HG03354 (cell line): ENCODE data around the gene ARPP19.
"Not testable (repeated sequence)": the region's sequence is repeated elsewhere in the genome, so short reads cannot be mapped to it uniquely, and the experiment has no call there.

ENCODE experiments used
- ATAC-seq: cut with Tn5 transposase; IDR thresholded peaks from one replicate; pipeline ENCODE4 v1.9.1; 2021; ENCODE audit warnings: mild to moderate bottlenecking; ENCODE audit not compliant: unreplicated experiment, poor library complexity, severe bottlenecking

The ARPP19 gene, protein sequence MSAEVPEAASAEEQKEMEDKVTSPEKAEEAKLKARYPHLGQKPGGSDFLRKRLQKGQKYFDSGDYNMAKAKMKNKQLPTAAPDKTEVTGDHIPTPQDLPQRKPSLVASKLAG

DNA sequence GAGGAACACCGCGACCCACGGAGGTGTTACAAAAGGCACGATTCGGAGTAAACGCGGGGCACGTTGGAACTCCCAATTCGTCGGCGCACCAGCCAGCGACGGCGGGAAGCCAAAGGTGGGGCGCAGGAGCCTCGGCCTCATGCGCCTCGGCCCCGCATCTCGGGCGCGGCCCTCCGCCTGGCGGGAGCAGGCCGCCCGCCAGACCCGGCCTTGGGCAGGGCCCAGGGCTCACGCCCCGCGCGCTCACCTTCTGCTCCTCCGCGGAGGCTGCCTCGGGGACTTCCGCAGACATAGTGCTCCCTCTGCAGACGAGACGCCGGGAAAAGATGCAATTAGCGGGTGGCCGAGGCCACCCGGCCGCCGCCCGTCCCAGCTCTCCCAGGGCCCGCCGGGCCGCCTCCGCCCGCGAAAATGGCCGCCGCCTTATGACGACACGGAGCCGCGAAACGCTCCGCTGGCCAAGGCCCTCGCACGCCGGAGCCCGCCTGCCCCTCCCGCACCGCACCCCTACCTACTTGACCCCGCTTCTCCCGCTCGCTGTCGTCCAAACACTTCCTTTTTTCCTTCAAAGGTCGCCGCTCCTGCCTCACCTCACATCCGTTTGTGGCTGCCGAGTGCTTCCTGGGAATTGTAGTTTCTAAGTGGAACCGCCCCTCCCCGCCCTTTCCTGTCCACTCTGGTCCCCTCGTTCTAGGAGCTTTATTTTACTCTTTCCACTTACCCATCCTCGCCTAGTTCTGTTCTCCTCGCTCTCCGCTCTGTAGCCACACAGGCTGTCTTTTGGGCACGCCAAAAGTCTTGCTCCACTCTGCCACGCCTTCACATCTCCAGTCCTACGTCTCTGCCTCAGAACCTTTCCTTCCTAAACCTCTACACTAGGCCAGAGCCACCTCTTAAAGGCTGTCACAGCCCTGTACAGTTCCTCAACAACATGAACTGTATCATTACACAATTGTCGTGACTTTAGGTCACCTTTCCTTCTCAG is at the start of gene ARPP19:
TSS of gene ARPP19 (minus strand) at position 430 of the 985 bp plus-strand sequence. CDS start at position 292, 138 bp downstream.
- ATAC-seq = peak; percentile 68

DNA sequence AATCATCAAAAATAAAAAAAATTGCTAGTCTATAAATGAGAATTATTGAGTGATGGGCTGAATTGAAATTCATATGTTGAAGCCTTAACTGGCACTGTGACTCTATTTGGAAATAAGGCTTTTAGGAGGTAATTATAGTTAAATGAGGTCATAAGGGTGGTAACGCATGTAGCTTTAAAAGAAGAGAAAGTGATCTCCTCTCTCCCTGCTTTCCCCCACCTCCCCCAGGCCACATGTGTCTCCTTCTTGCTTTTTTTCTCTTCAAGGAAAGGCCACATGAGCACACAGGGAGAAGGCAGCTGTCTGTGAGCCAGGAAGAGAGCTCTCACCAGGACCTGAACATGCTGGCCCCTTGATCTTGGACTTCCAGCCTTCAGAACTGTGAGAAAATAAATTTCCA is 48.2 kb upstream of the ARPP19 start:
- no peak for ATAC-seq

DNA sequence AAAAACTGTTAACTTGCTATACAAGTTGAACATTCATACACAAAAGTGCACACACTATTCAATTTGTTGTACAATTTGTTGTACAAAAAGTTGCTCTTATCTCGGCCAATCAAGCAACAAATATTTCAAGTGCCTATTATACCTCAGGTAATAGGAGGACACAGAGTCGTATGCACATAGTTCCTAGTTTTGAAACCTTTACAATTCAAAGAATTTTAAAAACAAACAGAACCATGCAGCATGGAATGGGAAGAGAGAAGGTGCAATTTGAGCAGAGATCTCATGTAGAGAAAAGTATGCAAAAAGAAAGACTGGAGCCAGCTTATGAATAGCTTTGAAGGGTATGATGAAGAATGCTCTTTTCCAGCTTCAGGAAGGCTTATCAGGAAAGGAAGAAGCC is 46.5 kb upstream of the ARPP19 start:
- ATAC-seq = no peak

DNA sequence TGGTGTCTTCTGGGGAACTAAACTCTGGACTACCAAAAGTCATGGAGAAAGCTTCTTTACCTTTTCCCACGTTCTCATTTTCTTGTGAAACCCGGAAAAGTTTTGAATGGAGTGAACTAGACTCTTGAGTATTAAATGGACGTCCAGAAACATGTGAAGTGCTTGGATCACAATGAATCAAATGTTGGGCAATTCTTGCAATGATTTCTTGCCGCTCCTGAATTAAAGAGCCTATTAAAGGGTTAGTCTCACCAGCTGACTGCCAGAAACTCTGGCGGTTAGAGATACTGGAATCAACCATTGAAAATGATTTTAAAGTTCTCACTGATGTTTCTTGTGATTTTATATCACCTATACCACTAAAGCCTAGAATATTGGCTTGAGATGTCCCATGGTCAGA is 40.8 kb upstream of the ARPP19 start:
- no peak for ATAC-seq

DNA sequence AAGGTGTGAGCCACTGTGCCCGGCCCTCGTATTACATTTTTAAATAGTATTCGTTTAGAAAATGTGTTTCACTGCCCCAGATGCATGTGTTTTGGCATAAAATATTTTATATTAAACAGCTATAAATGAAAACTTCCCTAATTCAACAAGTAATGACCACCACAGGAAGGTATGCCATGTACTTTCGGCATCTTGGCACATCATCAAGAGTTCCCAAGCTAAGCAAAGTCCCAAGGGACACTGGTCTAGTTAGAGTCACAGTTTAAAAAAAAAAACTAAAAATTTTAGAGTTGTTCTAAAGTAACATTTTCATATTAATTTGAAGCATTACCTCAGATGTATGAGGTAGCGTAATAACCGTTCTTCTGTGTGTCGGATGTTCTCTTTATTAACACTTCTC is 15.6 kb upstream of the ARPP19 start:
- no peak for ATAC-seq

DNA sequence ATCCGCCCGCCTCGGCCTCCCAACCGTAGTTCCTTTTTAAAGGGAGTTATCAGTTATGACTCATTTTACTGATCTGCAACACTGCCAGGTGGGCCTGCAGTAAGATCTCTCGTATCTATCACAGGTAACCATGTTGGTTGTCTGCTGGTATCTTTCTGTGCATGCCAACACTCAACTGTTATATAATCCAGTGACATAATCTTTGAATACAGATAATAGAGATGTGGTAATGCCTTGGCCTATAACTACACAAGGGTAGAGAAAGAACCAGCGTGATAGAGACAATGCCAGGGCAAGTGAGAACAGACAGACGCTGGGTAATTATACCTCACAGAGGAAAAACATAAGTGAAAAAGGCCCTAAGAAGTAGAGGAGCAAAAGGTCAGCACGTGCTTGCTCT is 11.0 kb upstream of the ARPP19 start:
- ATAC-seq = no peak

DNA sequence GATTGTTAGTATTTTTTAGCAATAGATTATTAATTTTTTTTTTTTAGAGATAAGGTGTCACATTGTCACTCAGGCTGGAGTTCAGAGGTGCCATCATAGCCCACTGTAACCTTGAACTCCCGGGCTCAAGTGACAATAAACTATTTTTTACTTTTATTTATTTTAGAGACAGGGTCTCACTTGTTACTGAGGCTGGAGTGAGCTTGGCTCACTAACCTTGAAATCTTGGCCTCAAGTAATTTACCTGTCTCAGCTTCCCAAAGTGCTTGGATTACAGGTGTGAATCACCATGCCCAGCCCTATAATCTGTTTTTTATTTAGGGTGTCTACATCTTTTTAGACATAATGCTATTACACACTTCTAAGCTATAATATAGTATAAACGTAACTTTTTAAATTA is 7.9 kb upstream of the ARPP19 start:
- no peak for ATAC-seq

DNA sequence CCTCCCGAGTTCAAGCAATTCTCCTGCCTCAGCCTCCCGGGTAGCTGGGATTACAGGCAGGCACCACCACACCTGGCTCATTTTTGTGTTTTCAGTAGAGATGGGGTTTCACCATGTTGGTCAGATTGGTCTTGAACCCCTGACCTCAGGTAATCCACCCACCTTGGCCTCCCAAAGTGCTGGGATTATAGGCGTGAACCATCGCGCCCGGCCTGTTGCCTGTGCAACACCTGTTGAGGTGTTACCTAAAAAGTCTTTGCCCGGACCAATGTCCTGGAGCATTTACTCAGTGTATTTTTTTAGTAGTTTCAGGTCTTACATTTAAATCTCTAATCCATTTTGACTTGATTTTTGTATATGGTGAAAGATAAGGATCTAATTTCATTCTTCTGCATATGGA is 6.7 kb upstream of the ARPP19 start:
- ATAC-seq = not testable (repeated sequence)

DNA sequence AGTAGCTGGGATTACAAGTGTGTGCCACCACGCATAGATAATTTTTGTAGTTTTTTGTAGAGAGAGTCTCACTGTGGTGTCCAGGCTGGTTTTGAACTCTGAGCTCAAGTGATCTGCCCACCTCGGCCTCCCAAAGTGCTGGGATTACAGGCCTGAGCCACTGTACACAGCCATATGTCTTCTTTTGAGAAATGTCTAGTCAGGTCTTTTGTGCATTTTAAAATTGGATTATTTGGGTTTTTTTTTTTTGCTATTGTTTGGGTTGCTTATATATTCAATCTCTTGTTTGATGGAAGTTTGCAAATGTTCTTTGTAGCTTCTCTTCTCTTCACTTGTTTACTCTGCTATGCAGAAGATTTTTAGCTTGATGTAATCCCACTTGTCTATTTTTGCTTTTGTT is 6.2 kb upstream of the ARPP19 start:
- no peak for ATAC-seq

DNA sequence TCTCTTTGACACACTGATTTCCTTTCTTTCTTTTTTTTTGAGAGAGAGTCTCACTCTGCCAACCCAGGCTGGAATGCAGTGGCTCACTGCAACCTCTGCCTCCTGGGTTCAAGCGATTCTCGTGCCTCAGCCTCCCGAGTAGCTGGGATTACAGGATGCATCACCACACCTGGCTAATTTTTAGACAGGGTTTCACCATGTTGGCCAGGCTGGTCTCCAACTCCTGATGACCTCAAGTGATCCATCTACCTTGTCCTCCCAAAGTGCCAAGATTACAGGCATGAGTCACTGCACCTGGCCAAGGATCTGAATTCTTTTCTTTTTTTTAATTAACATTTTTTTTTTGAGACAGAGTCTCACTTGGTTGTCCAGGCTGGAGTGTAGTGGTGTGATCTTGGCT is 5.8 kb upstream of the ARPP19 start:
- ATAC-seq = not testable (repeated sequence)

DNA sequence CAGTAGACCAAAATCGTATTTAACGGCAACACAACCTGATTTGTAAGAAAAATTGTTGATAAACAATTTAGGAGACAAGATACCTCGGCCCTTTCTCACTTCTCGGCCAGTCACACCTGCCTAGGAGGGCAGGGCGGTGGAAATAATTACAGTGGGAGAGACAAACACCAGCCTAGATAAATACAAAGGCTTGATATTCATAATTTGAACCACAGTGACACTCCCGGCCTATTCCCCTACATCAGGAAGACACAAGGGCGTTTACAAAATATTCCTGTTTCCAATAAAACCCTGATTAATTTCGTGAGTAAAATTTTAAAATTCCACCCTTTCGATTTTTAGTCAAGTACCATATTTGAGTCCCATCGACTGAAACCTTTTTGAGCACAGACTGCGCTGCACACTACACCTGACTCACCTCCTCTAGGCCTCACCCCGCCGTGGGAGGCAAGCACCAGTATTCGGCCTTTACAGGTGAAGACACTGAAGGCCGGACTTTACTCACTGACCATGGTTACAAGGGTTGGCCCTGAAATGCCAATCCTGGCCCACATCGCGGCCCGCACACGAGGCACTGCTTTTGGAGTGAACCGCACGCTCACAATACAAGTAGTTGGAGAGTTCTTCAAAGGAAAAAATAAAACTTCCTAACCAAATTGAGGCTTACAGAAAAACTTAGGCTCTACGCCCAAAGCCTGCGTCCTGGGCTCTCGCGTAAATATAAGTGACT is 794 bp downstream of the ARPP19 start:
- ATAC-seq = peak; percentile 20

DNA sequence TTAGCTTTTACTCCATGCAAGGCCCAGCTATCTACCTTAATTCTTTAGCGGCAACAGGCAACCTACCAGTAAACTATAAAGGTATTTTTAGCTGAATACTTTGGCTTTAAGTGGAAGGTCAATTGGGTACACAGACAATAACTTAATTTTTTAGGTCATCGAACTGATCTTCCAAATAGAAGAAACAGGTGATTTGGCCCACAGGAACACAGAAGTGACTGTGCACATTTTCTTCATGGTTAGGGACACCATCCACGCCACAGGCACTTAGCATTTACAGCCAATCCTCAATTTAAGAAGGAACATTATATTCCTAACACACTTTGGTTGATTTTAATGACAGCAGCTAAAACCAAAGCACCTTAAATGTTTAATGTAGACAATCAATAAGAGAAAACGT is 1.9 kb downstream of the ARPP19 start:
- no peak for ATAC-seq

DNA sequence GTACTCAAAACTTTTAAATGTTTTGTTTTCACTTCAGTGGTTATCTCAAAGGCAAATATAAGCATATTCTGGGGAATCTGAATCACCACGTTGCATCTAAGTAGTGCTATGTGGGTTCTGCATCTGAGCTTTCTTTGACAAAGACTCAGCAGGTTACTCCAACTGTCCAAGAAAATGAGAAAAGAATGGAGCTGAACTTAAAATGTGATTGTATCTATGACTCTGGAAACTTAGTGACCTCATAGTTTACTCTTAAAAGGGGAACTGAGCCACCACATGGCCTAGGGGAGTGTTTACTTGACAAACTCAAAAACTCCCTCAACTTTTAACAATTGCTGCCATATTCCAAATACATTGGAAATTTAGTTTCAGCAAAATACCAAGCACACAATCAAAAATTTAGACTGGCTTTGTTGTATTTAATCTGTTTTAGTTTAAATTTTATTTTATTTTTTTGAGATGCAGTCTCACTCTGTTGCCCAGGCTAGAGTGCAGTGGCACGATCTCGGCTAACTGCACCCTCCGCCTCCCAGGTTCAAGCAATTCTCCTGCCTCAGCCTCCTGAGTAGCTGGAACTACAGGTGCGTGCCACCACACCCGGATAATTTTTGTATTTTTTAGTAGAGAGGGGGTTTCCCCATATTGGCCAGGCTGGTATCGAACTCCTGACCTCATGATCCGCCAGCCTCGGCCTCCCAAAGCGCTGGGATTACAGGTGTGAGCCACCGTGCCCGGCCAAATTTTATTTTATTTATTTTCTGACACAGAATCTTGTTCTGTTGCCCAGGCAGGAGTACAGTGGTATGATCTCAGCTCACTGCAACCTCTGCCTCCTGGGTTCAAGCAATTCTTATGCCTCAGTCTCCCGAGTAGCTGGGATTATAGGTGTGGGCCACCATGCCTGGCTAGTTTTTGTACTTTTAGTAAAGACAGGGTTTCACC is 3.1 kb downstream of the ARPP19 start:
- ATAC-seq = peak; percentile 57

DNA sequence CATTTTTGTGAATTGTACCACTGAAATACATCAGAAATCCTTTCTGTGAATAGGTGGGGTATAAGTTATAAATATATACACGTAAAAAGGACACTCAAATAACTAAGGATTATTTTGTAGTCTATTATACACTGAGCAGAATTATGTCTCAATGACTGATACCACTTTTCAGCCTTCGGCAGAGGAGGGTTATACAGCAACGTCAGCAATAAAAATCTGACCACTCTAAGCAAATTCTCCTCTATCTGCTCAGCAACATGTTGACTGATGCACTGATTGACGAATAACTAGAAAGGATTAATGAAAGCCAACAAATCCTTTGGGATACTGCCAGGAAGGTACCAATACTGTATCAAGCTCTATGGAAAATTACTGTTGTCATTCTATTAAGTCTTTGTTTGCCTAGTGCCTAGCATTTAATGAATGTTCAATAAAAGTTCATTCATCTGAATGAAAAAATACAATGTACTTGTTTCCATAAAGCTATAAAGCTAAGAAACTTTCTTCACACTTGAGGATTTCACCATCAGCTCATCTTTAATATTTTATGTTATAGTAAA is 5.2 kb downstream of the ARPP19 start:
- ATAC-seq = no peak

DNA sequence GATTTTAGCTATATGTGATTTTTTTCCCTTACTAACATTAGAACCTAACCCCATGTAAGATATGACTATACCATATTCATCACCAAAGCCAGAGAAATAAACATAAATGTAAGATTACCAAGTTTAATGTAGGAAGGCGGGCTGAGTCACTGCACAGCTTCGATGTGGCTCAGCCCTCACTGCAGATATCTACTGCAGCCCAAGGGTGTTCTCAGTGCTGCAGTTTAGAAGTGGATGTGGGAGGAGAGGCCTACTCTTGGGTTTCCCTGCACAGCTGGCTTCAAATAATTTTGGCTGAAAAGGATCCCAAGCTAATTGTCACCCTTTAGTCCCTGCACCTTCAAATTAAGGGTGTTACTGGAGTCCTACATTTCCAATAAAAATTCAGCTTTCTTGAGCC is 9.3 kb downstream of the ARPP19 start:
- no peak for ATAC-seq

DNA sequence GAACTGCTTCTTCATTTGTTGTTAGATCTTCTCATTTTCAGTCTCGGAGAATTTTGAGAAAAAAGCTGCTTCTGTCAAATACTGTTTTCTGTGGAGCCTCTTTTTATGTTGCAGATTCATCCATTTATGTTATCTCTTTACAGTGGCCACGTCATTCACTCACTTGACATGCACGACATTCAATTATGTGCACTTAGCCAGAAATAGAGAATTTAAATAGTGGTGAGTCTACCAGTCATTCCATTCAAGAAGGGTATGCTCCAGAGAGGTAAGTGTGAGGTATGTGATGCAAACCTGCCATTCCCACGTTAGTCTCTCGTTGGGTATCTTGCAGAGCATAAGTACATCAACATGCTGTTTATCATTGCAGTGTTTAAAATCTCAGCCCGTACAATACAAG is 9.8 kb downstream of the ARPP19 start:
- no peak for ATAC-seq

DNA sequence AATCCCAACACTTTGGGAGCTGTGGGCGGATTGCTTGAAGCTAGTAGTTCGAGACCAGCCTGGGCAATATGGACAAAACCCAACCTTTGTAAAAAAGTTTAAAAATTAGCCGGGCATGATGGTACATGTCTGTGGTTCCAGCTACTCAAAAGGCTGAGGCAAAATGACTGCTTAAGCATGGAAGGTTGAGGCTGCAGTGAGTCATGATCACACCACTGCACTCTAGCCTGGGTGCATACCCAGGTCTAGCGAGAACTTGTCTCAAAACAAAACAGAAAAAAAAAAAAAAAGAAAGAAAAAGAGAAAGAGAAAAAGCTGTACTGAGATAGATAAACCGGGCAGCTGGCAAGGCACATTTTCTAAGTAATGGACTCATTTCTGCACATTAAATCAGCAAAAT is 10.6 kb downstream of the ARPP19 start:
- peak; percentile 81 for ATAC-seq

DNA sequence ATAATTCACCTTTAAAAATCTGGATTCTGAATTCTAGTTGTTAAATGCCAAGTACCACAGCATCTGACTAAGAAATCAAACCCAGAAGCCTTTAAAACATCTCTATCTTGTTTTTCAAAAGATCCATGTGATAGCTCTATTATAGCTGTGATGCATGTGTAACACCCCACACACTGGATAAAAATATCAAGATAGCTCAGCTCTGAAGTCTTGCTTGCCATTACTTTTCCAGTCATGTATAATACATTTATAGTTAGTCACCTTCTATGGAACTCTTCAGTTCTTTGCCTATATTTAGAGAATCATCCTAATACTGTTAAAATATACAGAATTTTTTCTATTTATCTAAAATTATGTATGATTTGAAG is 11.6 kb downstream of the ARPP19 start:
- ATAC-seq = no peak

DNA sequence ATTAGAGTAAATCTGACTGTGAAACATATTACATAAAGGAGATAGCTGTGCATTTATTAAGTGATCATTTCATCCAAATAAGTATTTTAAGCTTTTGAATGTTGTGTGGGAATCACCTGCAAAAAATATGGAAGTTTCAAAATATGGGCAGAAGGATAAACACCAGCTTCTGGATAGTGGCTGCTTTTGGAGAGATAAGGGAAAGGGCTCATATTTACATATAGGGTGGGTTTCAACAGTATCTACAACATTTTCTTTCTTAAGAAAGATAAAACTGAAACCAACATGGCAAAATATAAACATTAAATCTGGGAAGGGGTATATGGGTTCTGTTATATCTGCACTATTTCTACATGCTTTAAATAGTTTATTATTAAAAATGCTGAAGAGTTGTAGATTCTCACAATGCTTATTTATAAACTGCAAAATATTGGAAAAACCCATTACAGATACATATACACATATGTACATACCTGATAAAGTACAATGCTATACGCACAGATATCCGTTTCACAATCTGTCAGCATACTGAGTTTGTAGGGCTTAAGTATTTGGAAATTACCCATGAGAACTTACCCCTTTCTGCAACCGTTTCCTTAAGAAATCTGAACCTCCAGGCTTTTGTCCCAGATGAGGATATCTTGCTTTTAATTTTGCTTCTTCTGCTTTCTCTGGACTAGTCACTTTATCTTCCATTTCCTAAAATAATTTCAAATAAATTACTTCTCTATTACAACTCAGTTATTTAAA is 12.1 kb downstream of the ARPP19 start:
- ATAC-seq = no peak
